Thyroid gland (tissue), 4 donors: ENCODE measurements around the gene INPP5A.

Source experiments
- POLR2A ChIP-seq, 2 donors: fragments of 450-650 bp; IDR thresholded peaks; one replicate each; pipeline ENCODE4 v1.6.1; 2017; ENCODE audit warnings: antibody characterized with exemption in 2 of 2, mild to moderate bottlenecking in 2 of 2, moderate library complexity in 1 of 2
- TF ChIP-seq, protein P1 (sequence below), 6 experiments: fragments of 200-600 bp in 3 of 6; fragments of 450-650 bp in 3 of 6; sonication (generic) in 3 of 6; IDR thresholded peaks; one replicate each; pipeline ENCODE4 v1.5.1; 2016 to 2019; ENCODE audit warnings: antibody characterized with exemption in 6 of 6, mild to moderate bottlenecking in 2 of 6, inconsistent platforms in 1 of 6, moderate library complexity in 1 of 6

DNA sequence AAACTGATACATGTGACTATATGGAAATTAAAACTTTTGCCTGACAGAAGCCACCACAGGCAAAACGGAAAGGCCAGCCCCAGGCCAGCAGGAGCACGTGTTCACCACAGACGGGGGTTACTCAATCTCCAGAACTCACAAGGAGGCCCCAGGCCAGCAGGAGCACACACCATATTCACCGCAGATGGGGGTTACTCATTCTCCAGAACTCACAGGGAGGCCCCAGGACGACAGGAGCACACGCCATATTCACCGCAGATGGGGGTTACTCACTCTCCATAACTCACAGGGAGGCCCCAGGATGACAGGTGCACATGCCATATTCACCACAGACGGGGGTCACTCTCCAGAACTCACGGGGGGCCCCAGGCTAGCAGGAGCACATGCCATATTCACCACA, 186.9 kb downstream of the INPP5A start:
- TF ChIP-seq, protein P1, sequence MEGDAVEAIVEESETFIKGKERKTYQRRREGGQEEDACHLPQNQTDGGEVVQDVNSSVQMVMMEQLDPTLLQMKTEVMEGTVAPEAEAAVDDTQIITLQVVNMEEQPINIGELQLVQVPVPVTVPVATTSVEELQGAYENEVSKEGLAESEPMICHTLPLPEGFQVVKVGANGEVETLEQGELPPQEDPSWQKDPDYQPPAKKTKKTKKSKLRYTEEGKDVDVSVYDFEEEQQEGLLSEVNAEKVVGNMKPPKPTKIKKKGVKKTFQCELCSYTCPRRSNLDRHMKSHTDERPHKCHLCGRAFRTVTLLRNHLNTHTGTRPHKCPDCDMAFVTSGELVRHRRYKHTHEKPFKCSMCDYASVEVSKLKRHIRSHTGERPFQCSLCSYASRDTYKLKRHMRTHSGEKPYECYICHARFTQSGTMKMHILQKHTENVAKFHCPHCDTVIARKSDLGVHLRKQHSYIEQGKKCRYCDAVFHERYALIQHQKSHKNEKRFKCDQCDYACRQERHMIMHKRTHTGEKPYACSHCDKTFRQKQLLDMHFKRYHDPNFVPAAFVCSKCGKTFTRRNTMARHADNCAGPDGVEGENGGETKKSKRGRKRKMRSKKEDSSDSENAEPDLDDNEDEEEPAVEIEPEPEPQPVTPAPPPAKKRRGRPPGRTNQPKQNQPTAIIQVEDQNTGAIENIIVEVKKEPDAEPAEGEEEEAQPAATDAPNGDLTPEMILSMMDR (IDR thresholded peaks at IDR 0.05) = no peak
- no peak for TF ChIP-seq POLR2A (IDR thresholded peaks at IDR 0.05)
